DMS153 (cell line): ENCODE data around the gene CAMK2A.
"Not testable (repeated sequence)": the region's sequence is repeated elsewhere in the genome, so short reads cannot be mapped to it uniquely, and the experiment has no call there.

ENCODE experiments used
- DNase-seq: peaks from one replicate; lab custom pipeline; 2025; lab: John Stamatoyannopoulos, UW

The CAMK2A gene

DNA sequence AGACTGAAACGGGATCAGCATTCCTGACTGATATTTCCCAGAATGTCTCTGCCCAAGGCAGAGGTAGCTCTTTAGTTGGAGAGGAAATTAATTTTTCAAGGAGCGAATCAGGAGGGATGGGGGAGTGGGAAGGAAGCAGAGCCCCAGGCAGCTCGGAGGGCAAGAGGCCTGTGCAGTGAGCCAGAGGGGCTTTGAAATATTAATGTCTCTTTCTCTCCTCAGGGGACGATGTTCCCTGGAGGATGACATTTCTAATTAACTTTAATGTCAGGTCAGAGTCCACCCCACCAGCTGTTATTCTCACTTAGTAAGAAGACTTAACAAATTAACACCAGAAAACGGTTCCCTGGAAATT, 54.1 kb downstream of the CAMK2A start:
- no peak for DNase-seq

DNA sequence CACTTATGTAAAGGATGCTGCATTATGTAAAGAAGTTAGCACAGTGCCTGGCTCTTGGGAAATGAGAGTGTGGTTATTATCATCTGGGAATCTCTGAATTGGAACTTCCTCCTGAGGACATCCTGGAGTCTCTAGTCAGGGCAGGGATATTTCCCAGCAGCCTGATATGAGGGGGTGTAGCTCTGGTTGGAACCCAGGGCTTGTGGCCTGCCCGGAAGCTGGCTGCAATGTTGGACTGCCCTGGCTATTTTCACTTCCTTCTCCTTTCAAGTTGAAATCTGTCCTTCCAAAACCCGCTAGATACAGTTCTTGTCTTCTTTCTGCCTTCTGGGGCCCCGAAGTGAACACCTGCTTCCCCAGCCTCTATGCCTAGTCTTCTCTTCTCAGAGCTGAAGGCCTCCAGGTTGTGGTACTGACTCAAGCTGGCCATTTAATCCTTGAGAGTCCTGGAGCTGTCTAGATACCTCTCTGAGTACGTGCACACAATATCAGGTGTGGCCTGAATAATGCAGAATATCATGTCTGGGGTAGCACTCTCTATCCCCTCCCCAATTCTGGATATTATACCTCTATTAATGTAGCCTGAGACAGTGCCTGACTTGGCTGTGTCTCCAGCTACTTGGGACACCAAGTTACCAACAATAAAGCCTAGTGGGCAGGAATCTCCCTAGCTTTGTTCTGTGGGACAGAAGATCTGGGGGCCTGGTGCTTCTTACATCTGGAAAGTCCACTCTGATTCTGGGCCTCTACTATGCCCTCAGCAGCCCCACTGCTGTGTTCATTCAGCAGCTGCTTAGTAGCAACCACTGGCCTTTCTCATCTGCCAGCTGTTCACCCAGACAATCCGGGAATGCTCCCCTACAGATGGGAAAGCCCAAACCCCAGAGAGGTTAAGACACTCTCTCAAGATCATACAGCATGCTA, 54.7 kb downstream of the CAMK2A start:
- no peak for DNase-seq

- DNase-seq: not testable (repeated sequence)
These were observed 55.9 kb downstream of the CAMK2A start for GRCh38 chr5:150233706-150234105.

DNA sequence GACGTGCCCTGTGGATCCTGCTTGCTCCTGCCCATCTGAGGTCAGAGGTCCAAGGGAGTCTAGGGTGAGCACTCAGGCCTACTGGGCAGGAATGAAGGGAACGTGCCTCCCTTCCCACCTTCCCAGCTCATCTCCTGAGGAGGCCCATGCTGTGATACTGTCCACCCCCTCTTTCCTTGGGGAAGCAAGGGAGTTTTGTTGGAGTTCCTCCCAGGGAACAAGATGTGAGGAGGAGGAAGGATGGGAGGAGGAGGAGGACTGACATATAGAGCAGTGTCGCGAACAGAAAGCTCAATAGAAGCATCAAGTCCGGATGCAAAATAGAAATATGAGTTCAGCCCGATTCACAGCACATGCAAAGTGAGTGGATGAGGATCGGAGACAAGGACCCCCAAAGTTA, 58.7 kb downstream of the CAMK2A start:
- DNase-seq: no peak

DNA sequence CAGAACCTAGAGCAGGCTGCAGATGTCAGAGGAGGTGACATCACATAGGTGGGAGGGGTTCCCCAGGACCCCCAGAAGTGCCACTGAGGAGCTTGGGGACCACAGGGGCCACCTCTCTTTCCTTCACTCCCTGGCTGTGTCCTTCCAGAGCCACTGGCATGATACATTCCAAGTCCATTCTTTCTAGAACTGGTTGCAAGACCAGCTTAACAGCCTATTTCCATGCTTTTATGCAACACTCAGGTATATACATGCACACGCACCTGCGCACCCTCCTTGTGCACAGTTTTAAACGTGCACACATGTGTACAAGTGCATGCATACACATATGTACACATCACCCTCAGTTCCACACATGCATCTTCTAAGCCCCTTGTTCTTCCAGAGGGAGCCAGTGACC, 60.0 kb downstream of the CAMK2A start:
- no peak for DNase-seq

GRCh38 chr5:150227606-150228273, 61.8 kb downstream of the CAMK2A start:
- DNase-seq: no peak

GRCh38 chr5:150227036-150227435, 62.5 kb downstream of the CAMK2A start:
- DNase-seq: no peak

- no peak for DNase-seq
These were observed 65.0 kb downstream of the CAMK2A start for GRCh38 chr5:150224483-150225027.

DNA sequence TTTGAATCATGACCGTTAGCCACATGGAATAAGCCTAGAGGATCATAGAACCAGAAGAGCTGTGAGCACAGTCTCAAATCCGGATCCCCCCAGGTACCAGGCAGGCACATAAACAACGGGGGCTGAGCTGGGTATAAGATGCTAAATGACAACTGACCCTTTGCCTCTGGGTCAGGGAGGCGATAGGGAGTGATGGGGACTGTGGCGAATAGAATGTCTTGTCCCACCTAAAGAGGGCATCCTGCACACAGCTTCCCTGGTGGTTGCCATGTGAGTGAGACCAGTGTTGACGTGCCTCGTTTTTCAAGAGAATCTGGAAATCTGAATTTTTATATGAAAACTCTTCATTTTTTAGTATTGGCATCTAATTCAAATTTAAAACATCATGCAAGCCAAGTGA, 66.1 kb downstream of the CAMK2A start:
- DNase-seq: no peak

GRCh38 chr5:150222906-150223305, 66.7 kb downstream of the CAMK2A start:
- no peak for DNase-seq

- no peak for DNase-seq
These were observed 68.1 kb downstream of the CAMK2A start for GRCh38 chr5:150221471-150221870.

GRCh38 chr5:150219861-150220260, 69.7 kb downstream of the CAMK2A start:
- no peak for DNase-seq

GRCh38 chr5:150219142-150219541, 70.4 kb downstream of the CAMK2A start:
- no peak for DNase-seq

DNA sequence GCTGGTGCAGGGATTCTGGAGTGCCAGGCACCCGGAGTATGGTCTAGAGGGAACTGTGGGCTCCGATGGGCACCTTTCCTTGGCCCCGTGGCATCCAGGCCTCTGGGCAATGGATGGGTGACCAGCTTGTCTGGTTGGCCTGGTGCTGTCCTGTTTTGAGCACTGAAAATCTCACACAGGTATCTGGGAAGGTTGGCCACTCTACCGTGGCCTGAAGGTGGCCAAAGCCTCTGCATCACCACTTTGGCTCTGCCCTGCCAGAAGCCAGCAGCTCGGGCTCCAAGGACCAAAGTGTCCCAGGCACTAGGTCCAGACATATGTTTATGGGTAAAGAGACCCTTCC, 70.9 kb downstream of the CAMK2A start:
- DNase-seq: no peak

GRCh38 chr5:150217873-150218692, 71.5 kb downstream of the CAMK2A start:
- DNase-seq: peak; percentile 3

- DNase-seq: no peak
These were observed 72.5 kb downstream of the CAMK2A start for GRCh38 chr5:150217038-150217437.

DNA sequence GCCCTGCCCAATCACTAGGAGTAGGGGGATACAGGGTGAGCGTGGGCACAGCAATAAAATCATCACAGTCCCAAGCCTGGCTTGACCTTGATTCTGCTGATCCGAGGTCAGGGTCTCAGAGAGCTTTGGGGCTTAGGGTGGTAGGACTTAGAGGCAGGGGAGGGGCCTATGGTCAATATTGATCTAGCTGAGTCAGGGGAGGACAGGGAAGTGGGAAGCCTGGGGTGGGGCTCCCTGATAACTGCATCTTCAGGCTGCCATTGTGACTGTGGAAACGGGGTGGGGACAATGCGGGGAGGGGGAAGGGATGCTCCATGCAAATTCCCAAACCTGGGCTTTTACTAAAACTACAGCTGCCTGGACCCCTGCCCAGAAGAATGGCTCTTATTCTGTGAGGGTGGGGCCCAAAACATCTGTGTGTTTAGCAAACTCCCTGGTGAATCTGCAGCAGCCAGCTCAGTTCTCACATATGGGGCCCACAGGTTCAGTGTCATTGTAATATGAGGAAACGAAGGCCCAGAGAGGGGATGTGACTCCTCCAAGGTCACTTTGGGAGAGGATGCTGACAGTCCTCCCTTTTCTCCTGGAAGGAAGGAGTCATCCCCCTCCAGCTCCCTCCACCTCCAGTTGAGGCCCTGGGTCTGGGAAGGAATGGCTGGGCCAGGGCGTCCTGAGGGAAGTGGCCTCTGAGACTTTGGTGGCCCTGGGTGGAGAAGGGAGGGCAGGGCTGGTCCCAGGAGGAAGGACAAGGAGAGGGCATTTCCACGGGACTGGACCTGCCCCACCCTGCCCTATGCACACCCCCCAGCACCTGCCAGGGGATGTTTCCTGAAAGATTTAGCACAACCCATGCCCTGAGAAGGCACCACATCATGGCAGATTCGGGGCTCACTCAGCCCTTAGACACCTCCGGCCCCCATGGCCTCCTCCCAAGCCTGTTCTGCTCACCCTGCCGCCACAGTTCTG, 73.3 kb downstream of the CAMK2A start:
- DNase-seq: no peak

DNA sequence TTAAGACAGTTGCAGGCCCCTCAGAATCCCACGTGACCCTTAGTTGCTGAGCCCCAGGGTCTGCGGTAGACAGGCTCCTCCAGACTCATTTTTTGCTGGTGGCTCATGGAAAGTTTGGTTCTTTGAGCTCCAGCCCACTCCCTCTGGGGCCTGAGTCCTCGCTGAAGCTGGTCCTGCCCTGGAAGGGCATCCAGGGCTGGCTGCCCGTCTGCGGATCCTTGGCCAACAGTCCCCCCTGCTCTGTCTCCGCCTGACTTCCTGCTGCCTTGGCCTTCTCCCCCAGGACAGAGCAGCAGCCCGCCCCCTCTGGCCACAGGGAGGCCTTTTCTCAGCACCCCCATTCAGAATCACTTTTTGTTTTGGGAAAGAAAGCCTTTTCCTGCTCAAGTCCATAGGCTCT, 75.3 kb downstream of the CAMK2A start:
- no peak for DNase-seq

DNA sequence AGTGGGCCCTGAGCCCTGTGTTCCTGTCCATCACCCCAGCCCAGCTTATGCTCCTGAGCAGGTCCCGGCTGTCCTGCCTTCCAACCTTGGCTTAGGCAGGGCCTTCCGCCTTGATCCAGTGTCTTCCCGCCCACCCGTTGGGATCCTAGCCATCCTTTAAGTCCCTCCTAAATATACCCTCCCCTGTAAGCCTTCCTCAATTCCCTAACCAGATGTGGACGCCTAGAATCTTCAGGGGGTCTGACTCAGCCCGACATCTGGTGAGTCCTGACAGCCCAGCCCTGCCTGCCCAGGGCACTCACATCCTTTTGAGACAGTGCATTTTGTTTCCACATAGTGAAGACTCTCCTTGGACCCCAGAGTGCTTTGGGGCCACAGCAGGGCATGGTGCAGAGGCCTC, 76.0 kb downstream of the CAMK2A start:
- DNase-seq: no peak

GRCh38 chr5:150211156-150212030, 78.2 kb downstream of the CAMK2A start:
- DNase-seq: no peak
